ENCODE measurements around the gene FNDC3B. TPM values are rescaled to one million over a fixed set of nuclear protein-coding genes. Genes with fewer than 3 reads are reported as not detected.
"Not testable (repeated sequence)": the region's sequence is repeated elsewhere in the genome, so short reads cannot be mapped to it uniquely, and the experiment has no call there.

The FNDC3B gene
- total RNA-seq, 1 donor from 2014 or later = 290 TPM

GRCh38 chr3:172038798-172039435 is 461 bp upstream of the FNDC3B start:
- no peak for DNase-seq (ENCODE audit: low spot score)
- peak overlapping the region; percentile 97 for H3K4me3 Mint-ChIP-seq (ENCODE audit: unreplicated experiment)
- peaks cover 34% of the 10 kb centered on the region for H3K4me1 Mint-ChIP-seq (ENCODE audit: low read depth)
- TF ChIP-seq CTCF (IDR thresholded peaks at IDR 0.05) = no peak
- no peaks in the 10 kb centered on the region for H3K27me3 Mint-ChIP-seq (ENCODE audit: low read depth)
- peak overlapping the region; percentile 98 for H3K27ac Mint-ChIP-seq (ENCODE audit: unreplicated experiment)
- H3K36me3 Mint-ChIP-seq (ENCODE audit: low read depth) = peaks cover 5% of the 10 kb centered on the region
- no peaks in the 10 kb centered on the region for H3K9me3 Mint-ChIP-seq (ENCODE audit: low read depth)

DNA sequence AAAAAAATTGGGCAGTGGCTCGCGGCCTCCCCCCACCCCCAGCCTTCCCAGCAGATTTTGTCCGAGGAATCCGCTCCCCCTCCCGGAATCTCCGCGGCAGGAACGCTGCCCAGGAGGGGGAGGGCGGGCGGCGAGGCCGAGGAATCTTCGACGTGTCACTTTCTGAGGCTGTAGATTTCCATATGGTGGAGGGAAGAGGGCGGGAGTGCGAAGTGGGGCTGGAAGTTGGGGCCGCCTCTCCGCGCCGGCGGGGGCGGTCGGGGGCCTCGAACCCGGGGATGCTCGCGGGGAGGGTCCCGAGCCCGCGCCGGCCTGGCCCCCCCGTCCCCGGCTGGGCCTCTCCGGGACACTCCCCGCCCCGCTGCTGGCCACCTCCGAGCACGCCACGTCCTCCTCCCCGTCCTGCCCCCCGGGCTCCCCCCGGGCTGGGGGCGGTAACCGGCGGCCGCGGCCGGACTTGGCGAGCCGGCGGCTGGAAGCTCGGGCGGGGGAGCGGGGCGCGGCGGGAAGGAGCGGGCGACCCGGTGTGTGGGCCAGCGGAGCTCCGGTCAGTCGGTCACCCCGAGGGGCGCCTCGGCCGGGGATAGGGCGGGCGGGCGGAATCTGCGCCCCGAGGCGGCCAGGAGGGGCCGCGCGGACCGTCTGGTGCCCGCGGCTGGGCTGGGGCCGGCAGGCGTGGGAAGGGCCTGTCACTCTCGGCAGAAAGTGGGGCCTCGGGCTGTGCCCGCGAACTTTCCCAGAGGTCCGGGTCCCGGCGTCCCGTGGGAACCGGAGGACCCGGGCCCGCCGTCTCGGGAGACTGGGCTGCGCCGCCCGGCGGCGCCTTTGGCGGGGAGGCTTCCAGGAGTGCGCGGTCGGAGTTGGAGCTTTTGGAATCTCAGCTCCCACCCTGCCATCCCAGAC is 951 bp downstream of the FNDC3B start:
- H3K27ac Mint-ChIP-seq (ENCODE audit: unreplicated experiment) = peak overlapping the region; percentile 99

DNA sequence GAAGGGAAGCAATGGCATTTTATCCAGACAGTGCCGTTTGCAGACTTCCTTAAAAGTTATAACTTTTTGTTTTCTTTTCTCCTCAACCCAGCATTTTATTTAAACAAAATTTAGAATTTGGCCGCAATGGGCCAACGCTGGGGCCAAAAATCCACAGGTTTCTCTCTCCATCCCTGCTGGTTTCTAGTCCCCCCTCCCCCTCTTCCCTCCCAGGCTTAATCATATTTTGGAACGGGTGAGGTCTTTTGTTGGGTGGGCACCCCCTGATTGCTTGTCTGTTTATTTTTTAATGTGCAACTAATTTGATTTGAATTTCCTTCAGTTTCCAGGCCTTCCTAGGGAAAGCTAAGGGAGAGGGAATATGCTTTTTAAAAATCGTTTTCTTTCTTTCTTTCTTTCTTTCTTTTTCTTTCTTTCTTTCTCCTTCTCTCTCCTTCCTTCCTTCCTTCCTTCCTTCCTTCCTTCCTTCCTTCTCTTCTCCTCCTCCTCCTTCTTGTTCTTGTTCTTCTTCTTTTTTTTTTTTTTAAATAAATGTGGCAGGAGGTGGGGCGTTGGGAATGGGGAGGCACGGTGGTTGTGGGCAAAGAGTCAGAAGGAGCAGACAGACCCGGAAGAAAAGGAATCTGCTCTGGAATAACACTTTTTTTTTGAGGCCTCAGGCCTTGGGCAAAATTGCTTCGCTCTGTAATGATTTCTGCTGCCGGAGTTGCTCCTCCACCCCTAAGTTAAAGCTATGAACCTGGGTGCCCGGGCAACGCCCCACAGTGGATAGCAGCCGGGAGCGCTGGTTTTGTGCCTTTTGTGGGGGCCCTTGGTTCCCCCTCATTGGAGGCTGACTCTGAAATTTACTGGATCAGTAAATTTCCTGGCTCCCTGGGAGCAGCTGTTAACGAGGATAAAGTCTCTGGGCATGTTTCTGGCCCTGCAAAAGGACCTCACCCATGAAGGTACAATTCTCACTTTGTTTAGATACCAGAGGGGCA is 1.9 kb downstream of the FNDC3B start:
- no peak for DNase-seq (ENCODE audit: low spot score)
- Mint-ChIP-seq H3K27ac (ENCODE audit: unreplicated experiment) (peak overlapping the region; percentile 99), H3K9me3 (ENCODE audit: low read depth) (no peaks in the 10 kb centered on the region), H3K36me3 (ENCODE audit: low read depth) (peaks cover 5% of the 10 kb centered on the region), H3K4me3 (ENCODE audit: unreplicated experiment) (peak overlapping the region; percentile 97), H3K27me3 (ENCODE audit: low read depth) (no peaks in the 10 kb centered on the region), H3K4me1 (ENCODE audit: low read depth) (peaks cover 53% of the 10 kb centered on the region)
- peak; percentile 31 for TF ChIP-seq CTCF (IDR thresholded peaks at IDR 0.05)

More for the DNA sequence above, 951 bp downstream of the FNDC3B start:
- H3K4me3 Mint-ChIP-seq (ENCODE audit: unreplicated experiment) = peak overlapping the region; percentile 97
- no peaks in the 10 kb centered on the region for H3K27me3 Mint-ChIP-seq (ENCODE audit: low read depth)
- H3K36me3 Mint-ChIP-seq (ENCODE audit: low read depth) = peaks cover 5% of the 10 kb centered on the region
- TF ChIP-seq CTCF (IDR thresholded peaks at IDR 0.05) = peak; percentile 65
- H3K9me3 Mint-ChIP-seq (ENCODE audit: low read depth) = no peaks in the 10 kb centered on the region
- peaks cover 44% of the 10 kb centered on the region for H3K4me1 Mint-ChIP-seq (ENCODE audit: low read depth)
- DNase-seq (ENCODE audit: low spot score) = peak; percentile 94

DNA sequence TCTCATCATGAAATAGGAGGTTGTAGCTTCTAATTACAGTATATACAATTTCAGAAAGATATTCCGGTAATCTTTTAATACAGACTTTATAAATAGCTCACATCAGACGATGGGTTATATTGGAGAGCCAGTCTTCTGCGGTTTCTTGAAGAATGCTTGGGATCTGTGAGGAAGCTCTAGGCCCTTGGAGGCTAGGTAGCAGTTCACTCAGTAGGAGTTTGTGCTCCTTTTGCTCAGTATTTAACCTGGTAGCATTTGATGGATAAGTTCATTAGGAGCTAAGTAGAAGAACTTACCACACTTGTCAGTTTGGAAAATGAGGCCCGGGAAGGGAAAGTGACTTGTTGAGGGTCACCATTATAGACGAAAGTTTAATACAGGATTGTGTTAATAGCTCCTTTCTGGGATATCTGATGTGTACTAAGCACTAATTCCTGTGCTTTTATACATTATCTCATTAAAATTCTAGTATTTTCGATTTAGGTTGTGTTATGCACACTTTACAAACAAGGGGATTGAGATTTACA is 2.8 kb downstream of the FNDC3B start:
- Mint-ChIP-seq H3K4me1 (ENCODE audit: low read depth) (peaks cover 61% of the 10 kb centered on the region), H3K36me3 (ENCODE audit: low read depth) (peaks cover 5% of the 10 kb centered on the region), H3K27me3 (ENCODE audit: low read depth) (no peaks in the 10 kb centered on the region), H3K4me3 (ENCODE audit: unreplicated experiment) (peak overlapping the region; percentile 97), H3K9me3 (ENCODE audit: low read depth) (no peaks in the 10 kb centered on the region), H3K27ac (ENCODE audit: unreplicated experiment) (peak overlapping the region; percentile 99)
- no peak for DNase-seq (ENCODE audit: low spot score)
- TF ChIP-seq CTCF (IDR thresholded peaks at IDR 0.05) = no peak

GRCh38 chr3:172042663-172043179 is 3.3 kb downstream of the FNDC3B start:
- not testable (repeated sequence) for DNase-seq (ENCODE audit: low spot score); H3K9me3 Mint-ChIP-seq (ENCODE audit: low read depth)

More at GRCh38 chr3:172042663-172043179, 3.3 kb downstream of the FNDC3B start:
- Mint-ChIP-seq H3K4me1 (ENCODE audit: low read depth) (peaks cover 64% of the 10 kb centered on the region), H3K4me3 (ENCODE audit: unreplicated experiment) (peak overlapping the region; percentile 97), H3K27ac (ENCODE audit: unreplicated experiment) (peak overlapping the region; percentile 99)
- H3K27me3 Mint-ChIP-seq (ENCODE audit: low read depth); H3K36me3 Mint-ChIP-seq (ENCODE audit: low read depth): not testable (repeated sequence)

All from chondrocyte (in vitro differentiated cells).